GM13977 (cell line): Measurements from ENCODE around the gene JADE2.
"Not testable (repeated sequence)": the region's sequence is repeated elsewhere in the genome, so short reads cannot be mapped to it uniquely, and the experiment has no call there.

Experiments
- DNase-seq: peaks from one replicate; pipeline ENCODE4 v3.0.0; 2012; ENCODE audit warnings: low spot score
- CTCF ChIP-seq: IDR thresholded peaks from 2 replicates; pipeline ENCODE4 v1.5.1; 2012; ENCODE audit warnings: mild to moderate bottlenecking, control low read depth; ENCODE audit not compliant: insufficient read depth; ENCODE audit errors: extremely low read depth, missing control alignments
- in situ Hi-C: fragments of 300-500 bp; cut with MboI; formaldehyde crosslinking; loops from one replicate; pipeline ENCODE4 v1.12.0; 2022; ENCODE audit warnings: low sequenced_read_pairs, low pct_unique_long_range_greater_than_20kb, mixed read lengths, inconsistent platforms; ENCODE audit not compliant: unreplicated experiment

JADE2 gene

GRCh38 chr5:134491841-134492442 lies 33.5 kb upstream of the JADE2 start:
- in situ Hi-C loops, result no loop called here
- TF ChIP-seq CTCF, result no peak
- DNase-seq, result no peak

GRCh38 chr5:134492568-134492967 lies 32.9 kb upstream of the JADE2 start:
- in situ Hi-C loops, result no loop called here
- no peak for DNase-seq
- no peak for TF ChIP-seq CTCF

- no peak for TF ChIP-seq CTCF
- in situ Hi-C loops, result no loop called here
- no peak for DNase-seq
Measured at GRCh38 chr5:134493461-134494055, 31.9 kb upstream of the JADE2 start.

- in situ Hi-C loops, result no loop called here
- no peak for TF ChIP-seq CTCF
- no peak for DNase-seq
Measured at GRCh38 chr5:134494780-134495179, 30.7 kb upstream of the JADE2 start.

GRCh38 chr5:134499905-134500304 lies 25.6 kb upstream of the JADE2 start:
- in situ Hi-C loops, DNase-seq: not testable (repeated sequence)

- no peak for TF ChIP-seq CTCF
- DNase-seq, result no peak
- in situ Hi-C loops, result no loop called here
Measured at GRCh38 chr5:134500699-134501430, 24.6 kb upstream of the JADE2 start.

- no peak for DNase-seq
- in situ Hi-C loops, result no loop called here
- TF ChIP-seq CTCF, result no peak
Measured at GRCh38 chr5:134502259-134502658, 23.2 kb upstream of the JADE2 start.
